Osteocyte (in vitro differentiated cells): ENCODE data around the gene TNFAIP8. TPM values are rescaled to one million over a fixed set of nuclear protein-coding genes. Genes with fewer than 3 reads are reported as not detected.
A peak's percentile ranks its signal among the peaks of the same experiment; 100 is the strongest.

Source experiments
- DNase-seq: peaks from one replicate; pipeline ENCODE4 v3.0.0; 2021; ENCODE audit warnings: mixed read lengths; ENCODE audit not compliant: unreplicated experiment; ENCODE audit errors: extremely low spot score
- H3K27ac Mint-ChIP-seq: one replicate; pipeline ENCODE4 v1.8.0; 2021; ENCODE audit warnings: mild to moderate bottlenecking, mixed read lengths; ENCODE audit not compliant: unreplicated experiment
- H3K27me3 Mint-ChIP-seq: one replicate; pipeline ENCODE4 v1.8.0; 2021; ENCODE audit warnings: mixed read lengths; ENCODE audit not compliant: unreplicated experiment
- H3K36me3 Mint-ChIP-seq: one replicate; pipeline ENCODE4 v1.8.0; 2021; ENCODE audit warnings: mixed read lengths; ENCODE audit not compliant: unreplicated experiment
- H3K4me1 Mint-ChIP-seq: one replicate; pipeline ENCODE4 v1.8.0; 2021; ENCODE audit warnings: mixed read lengths; ENCODE audit not compliant: unreplicated experiment
- H3K4me3 Mint-ChIP-seq: one replicate; pipeline ENCODE4 v1.8.0; 2021; ENCODE audit warnings: mild to moderate bottlenecking, moderate library complexity, mixed read lengths; ENCODE audit not compliant: unreplicated experiment
- H3K9me3 Mint-ChIP-seq: one replicate; pipeline ENCODE4 v1.8.0; 2021; ENCODE audit warnings: mixed read lengths; ENCODE audit not compliant: unreplicated experiment
- total RNA-seq: library from RNA; stranded (reverse); gene quantifications from 2 replicates; pipeline ENCODE4 v1.2.1, GENCODE V29; 2021
- TF ChIP-seq, protein P1 (sequence below): fragments of 200-600 bp; sonication (generic); IDR thresholded peaks from 2 replicates; pipeline ENCODE4 v1.5.0; 2021; ENCODE audit warnings: antibody characterized with exemption, mild to moderate bottlenecking, moderate library complexity

The TNFAIP8 gene
- total RNA-seq, 1 donor from 2014 or later = 13.3 TPM

DNA sequence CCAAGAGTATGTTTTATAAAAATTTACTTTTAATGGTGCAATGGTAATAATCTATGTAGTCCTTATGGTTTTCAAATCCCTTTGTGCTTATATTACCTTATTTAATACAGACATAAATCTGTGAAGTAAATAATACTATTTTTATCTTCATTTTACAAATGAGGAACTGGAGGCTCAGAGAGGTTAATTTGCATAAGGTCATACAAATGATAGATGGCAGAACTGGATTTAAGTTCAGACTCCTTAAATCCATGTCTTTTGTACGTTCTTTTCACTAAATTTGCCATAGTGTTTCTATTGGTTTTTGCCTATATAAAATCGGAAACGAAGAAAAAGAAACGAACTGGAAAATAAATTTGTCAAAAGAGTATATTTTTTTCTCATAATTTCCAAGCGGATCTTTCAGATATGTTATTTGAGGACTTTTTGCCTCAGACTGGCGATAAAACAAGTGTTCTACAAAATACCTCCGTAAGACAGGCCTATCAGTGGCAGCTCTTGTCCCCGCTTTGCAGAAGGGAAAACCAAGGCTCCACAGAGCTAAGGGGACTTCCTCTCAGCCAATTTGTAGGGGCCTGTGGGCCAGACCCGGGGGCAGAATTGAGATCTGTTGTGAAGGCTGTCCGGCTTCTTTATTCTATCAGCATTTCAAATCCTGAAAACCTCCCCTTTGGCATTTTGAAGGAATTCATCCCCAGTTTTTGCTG is 1.1 kb upstream of the TNFAIP8 start:
- Mint-ChIP-seq H3K36me3 (no peaks in the 10 kb centered on the region), H3K4me1 (peaks cover 39% of the 10 kb centered on the region), H3K9me3 (no peaks in the 10 kb centered on the region), H3K4me3 (no peak overlapping the region), H3K27ac (no peak overlapping the region), H3K27me3 (no peaks in the 10 kb centered on the region)
- DNase-seq = no peak
- TF ChIP-seq, protein P1, sequence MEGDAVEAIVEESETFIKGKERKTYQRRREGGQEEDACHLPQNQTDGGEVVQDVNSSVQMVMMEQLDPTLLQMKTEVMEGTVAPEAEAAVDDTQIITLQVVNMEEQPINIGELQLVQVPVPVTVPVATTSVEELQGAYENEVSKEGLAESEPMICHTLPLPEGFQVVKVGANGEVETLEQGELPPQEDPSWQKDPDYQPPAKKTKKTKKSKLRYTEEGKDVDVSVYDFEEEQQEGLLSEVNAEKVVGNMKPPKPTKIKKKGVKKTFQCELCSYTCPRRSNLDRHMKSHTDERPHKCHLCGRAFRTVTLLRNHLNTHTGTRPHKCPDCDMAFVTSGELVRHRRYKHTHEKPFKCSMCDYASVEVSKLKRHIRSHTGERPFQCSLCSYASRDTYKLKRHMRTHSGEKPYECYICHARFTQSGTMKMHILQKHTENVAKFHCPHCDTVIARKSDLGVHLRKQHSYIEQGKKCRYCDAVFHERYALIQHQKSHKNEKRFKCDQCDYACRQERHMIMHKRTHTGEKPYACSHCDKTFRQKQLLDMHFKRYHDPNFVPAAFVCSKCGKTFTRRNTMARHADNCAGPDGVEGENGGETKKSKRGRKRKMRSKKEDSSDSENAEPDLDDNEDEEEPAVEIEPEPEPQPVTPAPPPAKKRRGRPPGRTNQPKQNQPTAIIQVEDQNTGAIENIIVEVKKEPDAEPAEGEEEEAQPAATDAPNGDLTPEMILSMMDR = no peak

DNA sequence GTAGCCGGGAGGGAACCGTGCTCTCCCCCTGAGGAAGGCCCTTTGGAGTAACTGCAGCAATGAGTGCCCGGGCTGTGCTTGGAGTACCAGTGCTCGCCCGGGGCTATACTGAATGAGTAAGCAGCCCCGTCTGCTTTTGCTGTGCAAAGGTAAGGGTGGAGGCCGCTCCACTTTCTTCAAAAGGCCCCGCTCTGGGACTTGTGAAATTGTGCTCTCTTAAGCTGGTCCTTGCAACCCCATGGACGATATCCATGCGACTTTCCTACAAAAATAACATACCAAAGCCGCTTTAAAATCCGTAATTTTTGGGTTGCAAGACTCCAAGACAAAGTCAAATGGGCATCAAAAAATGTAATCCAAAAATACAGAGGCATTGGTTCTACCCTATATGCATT is 578 bp upstream of the TNFAIP8 start:
- TF ChIP-seq, protein P1 = no peak
- no peaks in the 10 kb centered on the region for H3K27me3 Mint-ChIP-seq
- peak overlapping the region; percentile 99 for H3K4me3 Mint-ChIP-seq
- no peaks in the 10 kb centered on the region for H3K36me3 Mint-ChIP-seq
- peaks cover 43% of the 10 kb centered on the region for H3K4me1 Mint-ChIP-seq
- H3K27ac Mint-ChIP-seq = peak overlapping the region; percentile 47
- H3K9me3 Mint-ChIP-seq = no peaks in the 10 kb centered on the region
- DNase-seq = no peak

DNA sequence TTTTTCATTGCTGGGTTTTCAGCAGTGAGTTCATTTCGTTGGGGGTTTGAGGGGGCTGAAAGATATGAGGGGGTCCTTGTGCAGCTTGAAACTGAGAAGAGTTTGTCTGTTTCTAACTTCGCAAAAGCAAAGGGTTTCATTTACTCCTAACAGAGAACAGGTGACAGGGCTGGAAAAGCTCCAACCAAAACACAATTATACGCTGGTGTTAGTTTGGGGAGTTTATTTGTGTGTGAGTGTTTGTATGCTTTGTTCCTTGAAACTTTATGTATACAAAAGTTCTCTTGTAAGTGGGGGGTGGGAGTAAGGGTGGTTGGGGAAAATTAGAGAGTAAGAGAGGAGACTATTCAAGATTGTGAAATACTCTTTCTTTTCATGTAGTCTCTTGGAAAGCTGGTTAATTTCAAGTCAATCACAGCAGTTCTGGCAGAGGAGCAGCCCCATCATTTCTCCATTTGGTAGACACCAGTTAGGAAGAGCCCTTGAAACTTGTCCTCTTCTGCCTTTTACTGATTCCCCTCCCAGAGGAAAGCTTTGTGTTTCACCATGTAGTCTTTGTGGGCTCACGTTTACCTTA is 881 bp downstream of the TNFAIP8 start:
- TF ChIP-seq, protein P1 = no peak
- Mint-ChIP-seq H3K4me3 (peak overlapping the region; percentile 99), H3K9me3 (no peaks in the 10 kb centered on the region), H3K4me1 (peaks cover 54% of the 10 kb centered on the region), H3K36me3 (no peaks in the 10 kb centered on the region), H3K27ac (peak overlapping the region; percentile 94), H3K27me3 (no peaks in the 10 kb centered on the region)
- DNase-seq = no peak

DNA sequence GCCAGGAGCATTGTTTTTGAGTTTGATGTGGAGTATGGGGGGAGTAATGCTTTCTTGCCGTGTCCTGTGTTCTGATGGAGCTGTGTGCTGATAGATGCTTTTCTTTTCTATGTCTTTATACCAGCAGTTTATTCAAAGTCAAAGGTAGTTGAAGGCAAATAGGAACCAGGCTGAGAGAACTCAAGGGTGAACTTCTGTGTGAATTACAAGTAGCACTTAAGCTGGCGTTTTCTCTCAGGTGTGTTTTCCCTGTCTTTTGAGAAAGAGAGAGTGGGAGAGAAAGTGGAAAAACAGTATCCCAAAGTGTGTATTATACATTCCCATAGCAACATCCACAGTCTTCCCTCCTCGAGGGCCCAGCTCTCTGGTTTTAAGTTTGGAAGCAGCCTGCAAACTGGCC is 1.5 kb downstream of the TNFAIP8 start:
- H3K27me3 Mint-ChIP-seq = no peaks in the 10 kb centered on the region
- TF ChIP-seq, protein P1 = no peak
- no peaks in the 10 kb centered on the region for H3K9me3 Mint-ChIP-seq
- peaks cover 54% of the 10 kb centered on the region for H3K4me1 Mint-ChIP-seq
- no peak for DNase-seq
- H3K36me3 Mint-ChIP-seq = no peaks in the 10 kb centered on the region
- H3K4me3 Mint-ChIP-seq = peak overlapping the region; percentile 99
- H3K27ac Mint-ChIP-seq = peak overlapping the region; percentile 94

DNA sequence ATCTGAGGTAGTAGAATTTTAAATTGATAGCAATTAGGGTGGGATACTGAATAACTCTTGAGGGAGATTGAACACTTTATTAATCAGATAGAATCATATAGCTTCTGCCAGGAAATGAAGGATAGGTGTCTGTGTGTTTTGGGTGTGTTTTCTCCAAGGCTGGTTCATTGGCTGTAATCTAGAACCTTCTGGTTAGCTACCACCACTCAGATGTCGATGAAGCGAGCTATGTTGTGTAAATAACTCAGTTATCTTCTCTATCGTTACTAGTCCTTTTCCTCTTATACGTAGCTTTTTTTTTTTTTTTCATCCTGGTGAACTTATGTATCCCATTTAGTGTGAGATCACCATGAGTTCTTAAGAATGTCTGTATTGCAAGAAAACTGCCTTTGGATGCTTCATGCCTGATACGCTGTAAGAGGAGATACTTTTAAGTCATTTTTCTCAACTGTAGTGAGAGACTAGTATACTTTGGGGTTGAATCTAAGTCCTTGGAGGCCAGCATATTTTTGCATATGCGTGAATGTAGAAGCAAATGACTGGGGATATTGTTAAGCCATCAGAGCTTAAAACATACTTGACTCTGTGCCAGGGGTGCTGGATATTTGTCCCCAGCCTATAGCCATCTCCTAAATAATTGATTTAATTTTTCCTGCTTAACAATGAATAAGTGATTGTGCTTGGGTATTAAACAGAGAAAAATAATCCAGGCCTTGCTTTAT is 2.1 kb downstream of the TNFAIP8 start:
- TF ChIP-seq, protein P1 = no peak
- no peak for DNase-seq
- no peak overlapping the region for H3K27ac Mint-ChIP-seq
- H3K9me3 Mint-ChIP-seq = no peaks in the 10 kb centered on the region
- H3K27me3 Mint-ChIP-seq = no peaks in the 10 kb centered on the region
- H3K36me3 Mint-ChIP-seq = peaks cover 3% of the 10 kb centered on the region
- peaks cover 54% of the 10 kb centered on the region for H3K4me1 Mint-ChIP-seq
- peak overlapping the region; percentile 99 for H3K4me3 Mint-ChIP-seq
